Activated CD4-positive, CD25-positive, alpha-beta regulatory T cell treated with anti-CD3 and anti-CD28 coated beads, Interleukin-2, amount 50 U/mL, for 24 hours (primary cell): ENCODE data around the gene RBM10.

Experiments
- ATAC-seq, 2 donors: fragments of 150-1000 bp; cut with Tn5 transposase; one replicate each; pipeline ENCODE4 v1.10.0; 2021; ENCODE audit warnings: mild to moderate bottlenecking in 1 of 2, moderate library complexity in 1 of 2

RBM10 gene

DNA sequence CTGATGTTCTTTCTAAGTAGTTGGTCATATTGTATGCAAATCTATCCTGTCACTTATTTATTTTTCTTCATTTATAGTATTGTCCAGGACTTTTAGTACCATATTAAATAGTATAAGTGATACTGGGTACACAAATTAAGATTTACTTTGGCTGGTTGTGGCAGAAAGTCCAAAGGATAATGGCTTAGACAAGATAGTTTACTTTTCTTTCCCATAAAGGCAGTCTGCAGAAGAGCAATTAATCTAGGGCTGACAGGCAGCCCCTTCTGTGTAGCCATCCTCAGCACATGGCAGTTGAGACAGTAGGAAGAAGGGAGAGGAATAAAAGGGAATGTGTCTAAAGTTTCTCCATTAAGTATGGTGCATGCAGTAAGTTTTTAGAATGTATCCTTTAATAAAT is 6.4 kb downstream of the RBM10 start:
- no peak for ATAC-seq

DNA sequence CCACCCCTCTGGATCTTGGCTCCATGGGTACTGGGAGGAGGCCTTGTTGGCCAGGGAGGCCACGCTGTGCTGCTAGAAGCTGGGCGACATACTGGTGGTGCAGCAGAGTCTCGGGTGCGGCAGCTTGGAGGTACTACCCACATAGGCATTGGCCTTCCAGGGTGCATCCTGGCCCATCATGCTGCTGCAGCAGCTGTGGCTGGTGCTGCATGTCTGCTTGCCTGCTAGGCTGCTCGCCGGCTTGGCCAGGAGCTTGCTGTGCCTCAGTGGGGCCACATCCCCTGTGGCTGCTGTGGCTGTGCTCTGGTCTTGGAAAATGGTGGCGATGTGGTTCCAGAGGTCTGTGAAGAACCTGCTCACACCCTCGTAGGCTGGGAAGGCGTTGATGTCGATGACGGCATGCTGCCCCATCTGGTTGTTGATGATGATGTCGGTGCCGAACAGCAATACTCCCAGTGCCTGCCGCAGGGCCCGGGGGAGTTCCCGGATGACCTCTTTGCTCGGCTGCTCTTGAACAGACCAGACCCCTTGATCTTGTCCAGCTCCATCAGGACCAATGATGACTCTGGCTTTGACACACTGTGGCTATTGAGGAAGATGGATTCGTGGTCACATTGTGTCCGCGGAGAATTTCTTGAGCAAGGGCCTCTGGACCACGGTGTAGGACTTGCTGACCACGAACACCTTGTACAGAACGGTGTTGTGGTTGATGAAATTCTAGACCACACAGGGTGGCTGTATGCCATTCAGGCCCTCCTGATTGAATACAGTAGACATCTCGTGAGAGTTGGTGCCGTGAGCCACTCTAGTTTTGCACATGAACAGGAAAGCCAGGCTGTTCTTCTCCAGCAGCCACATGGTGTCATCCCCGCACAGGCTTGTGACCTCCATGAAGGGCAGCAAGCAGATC is 11.8 kb downstream of the RBM10 start:
- ATAC-seq, result no peak

DNA sequence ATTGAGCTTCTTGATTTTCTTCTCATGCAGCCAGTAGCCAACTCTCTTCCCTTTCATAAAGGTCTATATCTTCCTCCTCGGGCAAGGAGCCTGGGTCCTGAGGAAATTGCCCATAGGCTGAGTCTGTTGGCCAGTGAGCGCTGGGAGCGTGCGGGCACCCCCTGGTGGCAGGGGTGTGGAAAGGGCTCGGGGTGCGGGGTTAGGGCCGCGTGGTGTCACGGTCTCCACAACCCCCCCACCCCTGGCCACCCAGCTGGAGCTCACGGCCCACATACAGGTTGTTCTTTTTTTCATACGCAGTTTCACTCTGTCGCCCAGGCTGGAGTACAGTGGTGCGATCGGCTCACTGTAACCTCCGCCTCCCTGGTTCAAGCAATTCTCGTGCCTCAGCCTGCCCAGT is 13.1 kb downstream of the RBM10 start:
- no peak for ATAC-seq

DNA sequence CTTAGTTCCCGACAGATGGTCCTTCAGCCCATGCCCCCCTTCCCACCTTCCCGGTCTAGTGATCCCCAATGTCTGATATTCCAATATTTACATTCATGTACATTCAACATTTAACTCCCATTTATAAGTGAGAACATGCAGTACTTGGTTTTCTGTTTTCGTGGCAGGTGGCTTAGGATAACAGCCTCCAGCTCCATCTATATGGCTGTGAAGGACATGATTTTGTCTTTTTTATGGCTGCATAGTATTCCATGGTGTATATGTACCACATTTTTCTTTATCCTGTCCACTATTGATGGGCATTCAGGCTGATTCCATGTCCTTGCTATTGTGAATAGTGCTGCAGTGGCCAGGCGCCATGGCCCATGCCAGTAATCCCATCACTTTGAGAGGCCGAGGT is 13.8 kb downstream of the RBM10 start:
- no peak for ATAC-seq

DNA sequence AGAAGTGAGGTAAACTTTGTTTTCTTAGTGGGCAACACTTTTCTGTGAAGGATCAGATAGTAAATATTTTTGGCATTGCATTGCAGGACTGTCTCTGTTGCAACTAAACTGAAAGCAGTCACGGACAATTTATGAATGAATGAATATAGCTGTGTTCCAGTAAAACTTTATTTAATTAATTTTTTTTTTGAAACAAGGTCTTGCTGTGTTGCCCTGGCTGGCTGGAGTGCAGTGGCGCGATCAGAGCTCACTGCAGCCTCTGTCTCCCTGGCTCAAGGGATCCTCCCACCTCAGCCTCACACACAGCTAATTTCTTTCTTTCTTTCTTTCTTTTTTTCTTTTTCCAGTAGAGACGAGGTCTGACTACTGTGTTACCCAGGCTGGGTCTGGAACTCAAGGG is 15.8 kb downstream of the RBM10 start:
- ATAC-seq, result no peak

- ATAC-seq, result no peak
Measured at GRCh38 chrX:47162927-47163583, 18.0 kb downstream of the RBM10 start.

DNA sequence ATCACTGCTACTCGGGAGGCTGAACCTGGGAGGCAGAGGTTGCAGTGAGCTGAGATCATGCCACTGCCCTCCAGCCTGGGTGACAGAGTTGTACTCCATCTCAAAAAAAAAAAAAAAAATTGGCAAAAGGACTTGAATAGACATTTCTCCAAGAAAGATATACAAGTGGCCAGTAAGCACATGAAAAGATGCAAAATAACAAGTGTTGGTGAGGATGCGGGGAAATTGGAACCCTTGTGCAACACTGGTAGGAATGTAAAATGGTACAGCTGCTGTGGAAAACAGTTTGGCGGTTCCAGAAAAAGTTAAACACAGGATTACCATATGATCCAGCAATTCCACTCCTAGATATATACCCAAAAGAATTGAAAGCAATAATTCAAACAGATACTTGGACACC is 19.4 kb downstream of the RBM10 start:
- ATAC-seq, result no peak

DNA sequence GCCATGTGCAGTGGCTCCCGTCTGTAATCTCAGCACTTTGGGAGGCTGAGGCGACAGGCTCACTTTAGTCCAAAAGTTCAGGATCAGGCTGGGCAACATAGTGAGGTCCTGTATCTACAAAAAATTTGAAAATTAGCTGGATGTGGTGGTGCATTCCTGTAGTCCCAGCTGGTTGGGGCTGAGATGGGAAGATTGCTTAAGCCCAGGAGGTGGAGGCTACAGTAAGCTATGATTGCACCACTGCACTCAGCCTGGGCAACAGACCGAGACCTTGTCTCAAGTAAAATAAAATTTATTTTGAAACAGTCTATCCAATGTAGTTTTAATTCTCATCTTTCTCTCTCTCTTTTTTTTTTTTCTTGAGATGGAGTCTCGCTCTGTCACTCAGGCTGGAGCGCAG is 21.1 kb downstream of the RBM10 start:
- ATAC-seq, result no peak

GRCh38 chrX:47168495-47169073 is 23.6 kb downstream of the RBM10 start:
- ATAC-seq, result no peak

GRCh38 chrX:47169273-47169672 is 24.3 kb downstream of the RBM10 start:
- ATAC-seq, result no peak

GRCh38 chrX:47169726-47170515 is 24.9 kb downstream of the RBM10 start:
- no peak for ATAC-seq

- ATAC-seq, result no peak
Measured at GRCh38 chrX:47170861-47171692, 26.1 kb downstream of the RBM10 start.

GRCh38 chrX:47171996-47172395 is 27.0 kb downstream of the RBM10 start:
- ATAC-seq, result no peak

DNA sequence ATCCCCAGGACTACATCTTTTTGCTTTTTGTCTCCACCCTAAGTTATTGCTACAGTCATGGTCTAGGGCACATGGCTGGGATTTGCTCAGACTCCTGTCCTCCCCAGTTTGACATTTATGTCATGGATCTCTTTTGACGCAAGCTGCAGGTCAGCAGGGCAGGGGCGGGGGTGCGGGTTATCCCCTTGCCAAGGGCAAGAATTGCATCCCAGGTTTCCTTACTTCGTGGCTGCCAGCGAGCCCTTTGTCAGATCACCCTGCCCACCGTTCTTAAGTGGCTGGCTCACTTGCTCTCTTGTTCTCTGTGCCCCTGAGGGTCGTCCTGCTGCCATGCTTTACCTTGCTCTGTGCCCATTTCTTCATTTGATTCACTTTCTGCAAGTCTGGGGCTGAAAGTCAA is 27.5 kb downstream of the RBM10 start:
- no peak for ATAC-seq

DNA sequence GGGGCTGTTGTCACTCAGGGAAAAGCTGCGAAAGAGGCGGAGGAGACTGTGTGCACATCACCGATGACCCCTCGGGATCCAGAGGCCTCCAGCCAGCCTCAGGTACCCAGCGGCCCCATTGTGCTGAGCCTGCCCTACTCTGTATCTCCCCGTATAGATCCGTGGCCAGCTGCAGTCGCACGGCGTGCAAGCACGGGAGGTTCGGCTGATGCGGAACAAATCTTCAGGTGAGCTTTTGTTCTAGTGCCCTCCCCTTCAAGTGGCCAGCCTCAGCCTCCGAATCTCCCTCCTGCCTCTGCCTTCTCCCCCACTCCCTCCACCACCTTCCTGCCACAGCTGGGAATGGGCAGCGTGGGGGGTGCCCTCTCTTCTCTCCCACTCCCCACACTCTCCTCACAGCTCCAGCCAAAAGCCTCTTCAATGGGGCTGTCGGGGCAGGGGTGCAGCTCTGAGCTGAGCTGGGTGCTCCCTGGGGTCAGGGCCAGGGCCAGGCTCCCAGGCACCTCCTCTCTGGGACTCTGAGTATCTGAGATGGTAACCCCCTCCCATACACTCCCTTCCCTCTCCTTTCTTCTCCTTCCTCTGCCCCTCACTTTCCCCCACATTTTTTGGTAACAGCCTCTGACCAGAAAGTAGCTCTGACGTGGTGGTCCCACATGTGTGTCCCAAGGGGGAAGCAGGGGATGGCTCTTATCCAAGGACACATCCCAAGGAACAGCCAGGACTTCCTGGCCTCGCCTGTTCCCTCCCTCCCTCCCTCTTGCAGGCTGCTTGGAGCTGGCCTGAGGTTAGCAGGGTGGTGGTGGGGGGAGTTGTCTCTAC is 28.2 kb downstream of the RBM10 start:
- no peak for ATAC-seq

- no peak for ATAC-seq
Measured at GRCh38 chrX:47174376-47174775, 29.4 kb downstream of the RBM10 start.

DNA sequence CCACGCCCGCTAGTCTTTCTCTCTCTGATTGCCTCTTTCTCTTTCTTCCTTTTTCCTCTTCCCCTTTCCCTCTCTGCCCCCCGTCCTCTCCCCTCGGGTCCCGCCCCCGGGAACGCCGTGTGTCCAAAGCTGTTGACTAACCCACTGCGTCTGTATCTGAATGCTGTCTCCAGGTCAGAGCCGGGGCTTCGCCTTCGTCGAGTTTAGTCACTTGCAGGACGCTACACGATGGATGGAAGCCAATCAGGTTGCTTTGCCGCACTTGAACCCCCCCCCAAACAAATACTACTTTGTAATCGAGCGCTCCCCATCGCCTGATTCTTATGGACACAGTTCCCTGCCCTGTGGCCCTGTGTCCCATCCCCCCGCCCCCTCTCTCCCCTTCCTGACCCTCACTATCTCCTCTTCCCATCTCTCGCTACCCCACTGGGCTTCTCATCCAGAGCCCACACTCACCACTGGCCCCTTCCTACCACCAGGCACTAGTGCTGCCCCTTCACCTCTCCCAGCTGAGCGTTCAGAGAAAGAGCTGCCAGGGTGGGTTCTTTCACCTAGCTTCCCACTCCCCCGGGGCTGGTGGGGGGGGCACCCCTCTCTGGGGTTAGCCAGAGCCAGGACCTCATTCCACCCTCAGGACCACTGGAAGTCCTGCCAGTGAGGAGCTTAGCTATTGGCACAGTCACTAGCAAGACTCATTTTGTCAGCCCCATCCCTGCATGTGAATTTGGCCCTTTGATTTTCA is 30.0 kb downstream of the RBM10 start:
- no peak for ATAC-seq

DNA sequence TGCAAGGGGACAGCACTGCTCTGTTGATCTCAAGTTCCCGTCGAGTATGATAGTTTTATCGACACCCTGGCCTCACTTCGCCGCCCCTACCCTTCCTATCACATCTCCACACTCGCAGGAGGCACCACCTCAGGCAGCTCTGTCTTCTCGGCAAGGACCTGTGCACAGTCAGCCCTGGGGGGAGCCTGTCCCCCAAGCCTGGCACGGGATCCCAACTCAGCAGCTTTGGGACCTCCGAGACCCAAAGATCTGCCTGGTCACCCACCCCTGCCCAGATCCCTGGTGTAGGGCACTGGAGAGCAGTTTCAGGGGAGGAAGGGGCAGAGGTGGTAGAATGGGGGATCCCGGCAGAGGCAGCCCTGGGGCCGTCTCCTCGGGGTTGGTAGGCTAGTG is 30.6 kb downstream of the RBM10 start:
- ATAC-seq, result no peak

DNA sequence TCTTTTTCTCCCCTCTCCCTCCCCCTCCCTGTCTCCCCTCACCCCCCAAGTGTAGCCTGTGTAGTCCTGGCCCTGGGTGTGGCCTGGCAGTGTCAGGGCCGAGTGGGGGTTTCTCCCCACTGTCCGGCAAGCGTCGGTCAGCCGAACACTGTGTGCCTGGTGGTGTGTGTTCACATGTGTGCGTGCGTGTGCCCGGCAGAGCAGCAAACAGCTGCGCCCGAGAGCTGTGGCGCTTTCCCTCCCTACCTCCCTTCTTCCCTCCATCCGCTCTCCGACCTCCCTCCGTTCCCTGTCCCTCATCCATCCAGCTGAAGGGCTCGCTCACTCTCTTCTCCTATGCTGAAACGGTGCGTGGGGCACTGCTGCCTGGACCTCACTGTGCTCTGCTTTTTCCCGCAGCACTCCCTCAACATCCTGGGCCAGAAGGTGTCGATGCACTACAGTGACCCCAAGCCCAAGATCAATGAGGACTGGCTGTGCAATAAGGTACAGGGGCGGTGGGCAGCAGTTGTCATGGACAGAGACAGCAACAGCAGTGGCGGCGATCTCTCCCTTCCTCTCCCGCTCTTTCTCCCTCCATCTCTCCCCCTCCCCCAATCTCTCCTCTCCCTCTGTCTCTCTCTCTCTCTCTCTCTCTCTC is 31.2 kb downstream of the RBM10 start:
- ATAC-seq, result no peak

GRCh38 chrX:47177079-47177478 is 32.1 kb downstream of the RBM10 start:
- no peak for ATAC-seq
